Measurements from ENCODE around the gene ARFGEF3. TPM values are rescaled to one million over a fixed set of nuclear protein-coding genes. Genes with fewer than 3 reads are reported as not detected.

ARFGEF3 gene
- total and polyA plus RNA-seq, 10 of the 15 experiments (the other 5 are each of a cell fraction or from before 2014, with no cell fraction given): under 0.01 to 0.08 (median 0.02) TPM; not detected in 1

DNA sequence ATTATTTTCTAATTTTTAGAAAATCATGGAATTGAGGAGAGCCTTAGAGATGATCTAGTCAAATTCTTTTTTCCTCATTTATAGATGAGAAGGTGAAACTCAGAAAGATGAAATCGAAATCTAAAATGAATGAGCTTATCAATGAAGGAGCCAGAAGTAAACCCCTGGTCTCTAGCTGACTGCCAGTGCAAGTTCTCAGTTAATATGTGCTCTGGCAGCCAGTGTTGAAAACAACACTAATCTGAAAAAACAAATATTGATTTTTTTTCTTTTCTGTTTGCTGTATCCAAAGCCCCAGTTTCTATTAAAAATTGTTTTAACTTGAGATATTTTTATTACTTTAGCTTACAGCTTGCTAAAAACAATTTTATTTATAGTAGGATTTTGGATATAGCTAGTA is 78.0 kb downstream of the ARFGEF3 start:
- Histone ChIP-seq H3K27ac (ENCODE audit: control insufficient read depth, insufficient read depth) (no peak overlapping the region), H3K9ac (ENCODE audit: control insufficient read depth, insufficient read depth, low read length) (no peak overlapping the region), H3K4me1 (ENCODE audit: control insufficient read depth, insufficient read depth, low read length) (no peaks in the 10 kb centered on the region), H3K79me2 (ENCODE audit: control insufficient read depth, insufficient read depth, low read length) (no peaks in the 10 kb centered on the region), H3K27me3 (replicated peaks in 1 of 2; ENCODE audit: control insufficient read depth in 2 of 2, insufficient read depth in 2 of 2, low read length in 1 of 2) (peaks cover 0 to 3% of the 10 kb centered on the region in 2 experiments; a peak in 1 of 4 replicates), H2AFZ (ENCODE audit: control insufficient read depth, low read depth, low read length) (no peak overlapping the region), H3K4me3 (no peak overlapping the region), H3K4me2 (ENCODE audit: control insufficient read depth, insufficient read depth) (no peak overlapping the region), H4K20me1 (ENCODE audit: control insufficient read depth, insufficient read depth) (no peaks in the 10 kb centered on the region), H3K36me3 (ENCODE audit: control insufficient read depth in 2 of 2, insufficient read depth in 2 of 2, low read length in 1 of 2) (no peaks in the 10 kb centered on the region), H3K9me3 (replicated peaks; ENCODE audit: control insufficient read depth, insufficient read depth, low read length) (no peaks in the 10 kb centered on the region)
- SMC1A ChIA-PET (ENCODE audit: uncharacterized antibody, unreplicated experiment): interaction anchor here (1.6 kb wide), 1 partner anchor 9 kb away, joined by 3 read pairs; no protein-coding TSS in a partner anchor
- CTCF ChIA-PET: no interaction called here
- intact Hi-C loops (cut with micrococcal nuclease; ENCODE audit: unreplicated experiment): no loop called here
- TF ChIP-seq TBL1XR1 (IDR thresholded peaks at IDR 0.05; ENCODE audit: low read depth, low read length) (no peak), TCF3 (IDR thresholded peaks at IDR 0.05; ENCODE audit: borderline replicate concordance, insufficient read depth, low read depth, low read length) (no peak), CREB1 (IDR thresholded peaks at IDR 0.05; ENCODE audit: low read depth) (no peak), LARP7 (IDR thresholded peaks at IDR 0.05) (no peak), STAT3 (IDR thresholded peaks at IDR 0.05; ENCODE audit: low read depth, low read length) (no peak), PML (IDR thresholded peaks at IDR 0.05; ENCODE audit: low read length) (no peak), TARDBP (IDR thresholded peaks at IDR 0.05; ENCODE audit: borderline replicate concordance) (no peak), EP300 (IDR thresholded peaks at IDR 0.05; ENCODE audit: borderline replicate concordance in 1 of 2, control insufficient read depth in 1 of 2, low read depth in 2 of 2, low read length in 2 of 2) (no peak), RB1 (IDR thresholded peaks at IDR 0.05; ENCODE audit: borderline replicate concordance) (no peak), HDAC2 (IDR thresholded peaks at IDR 0.05) (no peak)
- ATAC-seq: no peak
- 5% methylated on average over 1 of the region's 1 CpG for WGBS (ENCODE audit: insufficient coverage, insufficient replicate concordance, low lambda C conversion rate, missing lambda C conversion rate)
- in situ Hi-C loops (cut with MboI): no loop called here
- DNase-seq (ENCODE audit: low read depth, low spot score): no peak
- BruUV-seq (replicated peaks): no TSS peak
- no peak for FAIRE-seq
- POLR2A ChIA-PET: no interaction called here
- RAD21 ChIA-PET (ENCODE audit: unreplicated experiment): no interaction called here

Data from GM12878 (cell line).